C4-2B (cell line): Measurements from ENCODE around the gene SUN5.

Experiments
- H3K27ac ChIP-seq: fragments of 450-650 bp; 2 replicates; pipeline ENCODE4 v1.5.1; 2017
- ZFX ChIP-seq: fragments of 450-650 bp; IDR thresholded peaks from 2 replicates; pipeline ENCODE4 v1.6.1; 2017
- TF ChIP-seq, protein P1 (sequence below): fragments of 450-650 bp; conservative IDR thresholded peaks from 2 replicates; pipeline ENCODE4 v1.5.1; 2017; ENCODE audit warnings: mild to moderate bottlenecking

SUN5 gene

DNA sequence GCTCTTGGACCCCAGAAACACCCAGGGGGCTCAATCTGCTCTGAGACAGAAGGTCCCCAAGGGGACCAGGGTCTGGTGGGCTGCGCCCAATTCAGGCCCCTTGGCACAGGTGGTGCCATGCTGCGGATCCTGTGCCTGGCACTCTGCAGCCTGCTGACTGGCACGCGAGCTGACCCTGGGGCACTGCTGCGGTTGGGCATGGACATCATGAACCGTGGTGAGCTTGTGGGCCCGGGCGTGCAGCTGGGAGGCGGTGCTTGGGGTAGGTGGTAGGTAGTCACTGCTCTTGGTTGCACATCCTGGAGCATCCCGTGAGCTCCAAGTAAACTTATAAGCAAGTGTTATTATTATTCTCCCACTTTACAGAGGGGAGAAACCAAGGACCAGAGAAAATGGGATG, 27.3 kb upstream of the SUN5 start, which contains the start of gene BPIFB6:
BPIFB6 (plus strand) TSS at position 118 of the 400 bp plus-strand sequence; CDS start at position 118, 0 bp downstream.
- TF ChIP-seq, protein P1, sequence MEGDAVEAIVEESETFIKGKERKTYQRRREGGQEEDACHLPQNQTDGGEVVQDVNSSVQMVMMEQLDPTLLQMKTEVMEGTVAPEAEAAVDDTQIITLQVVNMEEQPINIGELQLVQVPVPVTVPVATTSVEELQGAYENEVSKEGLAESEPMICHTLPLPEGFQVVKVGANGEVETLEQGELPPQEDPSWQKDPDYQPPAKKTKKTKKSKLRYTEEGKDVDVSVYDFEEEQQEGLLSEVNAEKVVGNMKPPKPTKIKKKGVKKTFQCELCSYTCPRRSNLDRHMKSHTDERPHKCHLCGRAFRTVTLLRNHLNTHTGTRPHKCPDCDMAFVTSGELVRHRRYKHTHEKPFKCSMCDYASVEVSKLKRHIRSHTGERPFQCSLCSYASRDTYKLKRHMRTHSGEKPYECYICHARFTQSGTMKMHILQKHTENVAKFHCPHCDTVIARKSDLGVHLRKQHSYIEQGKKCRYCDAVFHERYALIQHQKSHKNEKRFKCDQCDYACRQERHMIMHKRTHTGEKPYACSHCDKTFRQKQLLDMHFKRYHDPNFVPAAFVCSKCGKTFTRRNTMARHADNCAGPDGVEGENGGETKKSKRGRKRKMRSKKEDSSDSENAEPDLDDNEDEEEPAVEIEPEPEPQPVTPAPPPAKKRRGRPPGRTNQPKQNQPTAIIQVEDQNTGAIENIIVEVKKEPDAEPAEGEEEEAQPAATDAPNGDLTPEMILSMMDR = no peak
- no peak for TF ChIP-seq ZFX
- no peak within 1 kb of the TSS for H3K27ac ChIP-seq

DNA sequence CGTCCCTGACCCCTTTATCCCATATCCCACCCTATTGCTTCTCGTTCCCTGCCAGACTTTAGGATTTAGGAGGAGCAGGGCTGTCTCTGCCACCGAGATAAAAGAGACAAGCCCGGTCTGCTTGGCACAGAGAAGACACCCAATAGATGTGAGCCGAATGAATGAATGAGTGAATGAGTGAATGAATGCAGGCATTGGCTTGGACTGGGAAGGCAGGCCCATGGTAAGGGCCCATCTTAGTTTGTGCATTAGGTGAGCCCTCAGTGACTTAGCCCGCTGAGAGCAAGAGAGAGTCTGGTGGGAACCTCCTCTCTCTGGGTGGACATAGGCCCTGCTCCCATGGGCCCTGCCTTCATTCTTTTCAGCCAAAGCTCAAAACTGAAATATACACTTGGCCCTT, 26.3 kb upstream of the SUN5 start:
- no peak overlapping the region for H3K27ac ChIP-seq
- TF ChIP-seq ZFX = no peak
- TF ChIP-seq, protein P1 = no peak

DNA sequence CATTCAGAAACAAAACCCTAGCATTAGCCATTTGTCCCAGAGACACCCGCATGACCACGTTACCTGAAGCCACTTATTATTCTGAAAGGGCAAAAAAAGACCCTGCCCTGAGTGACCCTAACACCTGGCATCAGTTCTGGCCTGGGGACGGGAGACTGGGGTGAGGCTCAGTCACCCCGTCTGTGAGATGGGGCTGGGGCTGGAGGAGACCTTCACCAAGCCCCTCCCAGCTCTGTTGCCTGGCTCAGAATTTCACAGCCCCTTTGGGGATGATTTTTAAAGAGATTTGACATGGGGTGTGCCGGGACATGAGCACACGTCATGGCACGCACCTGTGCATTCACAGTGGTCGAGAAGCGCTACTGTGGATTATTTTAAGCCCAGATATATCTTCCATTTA, 25.8 kb upstream of the SUN5 start:
- H3K27ac ChIP-seq = no peak overlapping the region
- TF ChIP-seq ZFX = no peak
- TF ChIP-seq, protein P1 = no peak

DNA sequence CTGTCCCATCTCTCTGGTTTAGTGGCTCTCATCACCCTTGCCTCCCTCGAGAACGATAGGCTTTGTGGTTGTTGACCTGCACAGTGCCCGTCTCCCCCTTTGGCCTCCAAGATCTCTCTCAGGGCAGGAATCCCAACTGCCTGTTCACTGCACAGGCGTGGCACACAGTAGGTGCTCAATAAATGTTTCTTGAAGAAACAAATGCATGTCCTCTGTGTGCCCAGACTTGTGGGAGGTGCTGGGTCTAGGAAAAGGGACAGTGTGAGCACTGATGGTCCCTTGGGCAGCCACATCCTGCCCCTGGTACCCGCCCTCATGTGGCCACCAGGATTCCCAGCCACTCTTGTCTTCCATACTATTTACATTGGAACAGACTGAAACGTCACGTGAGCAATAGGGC, 24.6 kb upstream of the SUN5 start:
- no peak overlapping the region for H3K27ac ChIP-seq
- TF ChIP-seq, protein P1 = no peak

DNA sequence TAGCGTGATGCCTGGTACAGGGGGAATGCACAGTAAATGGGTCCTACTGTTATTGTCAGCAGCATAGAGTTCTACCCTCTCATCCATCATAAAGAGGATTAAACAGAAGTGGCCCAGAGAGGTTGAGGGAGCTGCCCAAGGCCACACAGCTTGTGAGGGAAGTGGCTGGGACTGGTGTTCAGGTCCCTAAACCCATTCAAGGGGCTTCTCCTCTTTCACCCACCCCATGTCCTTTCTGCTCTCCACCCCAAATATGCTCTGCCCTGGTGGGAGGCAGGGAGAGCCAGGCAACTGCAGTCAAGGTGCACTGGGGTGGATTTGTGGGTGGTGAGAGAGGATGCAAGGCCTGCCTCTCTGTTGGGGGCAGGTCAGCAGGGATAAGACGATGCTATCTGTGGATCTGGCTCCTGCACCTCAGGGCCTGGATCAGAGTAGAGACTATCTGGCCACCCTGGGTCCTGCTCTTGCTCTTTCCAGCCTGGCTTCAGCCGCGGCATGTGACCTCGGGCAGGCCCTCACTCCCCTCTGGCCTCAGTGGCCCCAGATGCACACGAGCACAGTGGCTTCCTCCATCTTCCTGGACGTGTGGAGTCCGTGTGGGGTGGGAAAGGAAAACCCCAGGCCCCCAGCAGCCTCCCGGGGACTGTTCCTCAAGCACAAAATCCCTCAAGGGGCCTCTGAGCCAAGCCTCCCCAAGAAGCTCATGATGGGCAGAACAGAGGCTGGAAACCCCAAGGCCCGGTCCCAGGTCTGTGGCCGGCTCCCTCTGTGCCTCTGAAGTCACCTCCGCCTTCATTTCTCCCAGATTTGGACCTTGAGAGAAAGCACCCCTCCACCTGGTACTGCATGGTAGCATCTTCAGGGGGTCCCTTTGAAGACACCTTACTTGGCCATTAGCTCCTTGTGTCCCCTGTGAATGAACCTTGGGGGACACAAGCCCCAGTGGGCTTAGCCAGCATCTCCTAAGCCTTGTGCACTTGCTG, 23.8 kb upstream of the SUN5 start:
- H3K27ac ChIP-seq = no peak overlapping the region
- no peak for TF ChIP-seq ZFX
- TF ChIP-seq, protein P1 = no peak

DNA sequence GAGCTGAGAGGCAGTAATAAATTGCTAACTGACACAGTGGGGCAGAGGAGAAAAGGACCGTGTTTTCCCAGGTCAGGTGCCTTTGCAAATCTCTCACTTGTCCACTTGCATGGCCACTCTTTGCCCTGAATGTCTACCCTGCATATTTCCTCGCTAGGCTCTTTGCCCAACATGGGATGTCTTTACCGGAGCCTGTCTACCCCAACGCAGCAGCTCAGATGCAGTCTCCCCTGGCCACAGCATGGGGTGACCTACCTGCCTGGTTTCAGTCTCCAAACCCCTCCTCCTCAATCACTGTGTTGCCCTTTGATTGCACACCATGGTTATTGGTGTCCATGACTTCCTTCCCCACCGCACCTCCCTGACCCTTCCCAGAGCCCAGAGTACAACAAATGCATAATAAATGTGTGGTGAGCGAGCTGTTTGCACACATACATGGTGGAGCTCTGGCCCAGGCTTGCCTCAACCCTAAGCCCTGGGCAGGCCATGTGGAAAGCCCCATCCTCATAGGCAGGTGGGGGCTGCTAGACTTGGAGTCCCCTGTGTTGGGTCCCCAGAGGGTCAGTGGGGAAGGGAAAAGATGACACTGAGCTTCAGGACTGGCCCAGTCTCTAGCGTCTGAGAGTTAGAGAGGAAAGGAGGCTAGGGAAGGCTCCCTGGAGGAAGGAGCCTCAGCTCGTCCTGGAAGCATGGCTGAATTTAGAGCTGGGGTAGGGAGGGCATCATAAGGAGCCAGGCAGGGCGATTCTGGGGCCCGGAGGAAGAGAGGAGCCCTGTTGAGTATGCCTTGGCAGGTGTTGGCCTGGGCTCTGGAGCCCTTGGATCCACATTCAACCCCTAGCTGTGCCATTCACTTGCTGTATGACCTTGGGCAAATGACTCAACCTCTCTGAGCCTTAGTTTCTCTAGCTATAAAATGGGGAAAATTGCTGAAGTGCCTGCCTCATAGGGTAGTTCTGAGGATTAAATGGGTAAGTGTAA, 22.8 kb upstream of the SUN5 start:
- TF ChIP-seq, protein P1 = no peak
- TF ChIP-seq ZFX = no peak
- H3K27ac ChIP-seq = no peak overlapping the region
